HG02678 (cell line): ENCODE data around the gene KCNQ4.

Source experiments
- ATAC-seq: cut with Tn5 transposase; IDR thresholded peaks from one replicate; pipeline ENCODE4 v1.9.1; 2021; ENCODE audit warnings: mild to moderate bottlenecking, moderate library complexity; ENCODE audit not compliant: unreplicated experiment

Gene KCNQ4

DNA sequence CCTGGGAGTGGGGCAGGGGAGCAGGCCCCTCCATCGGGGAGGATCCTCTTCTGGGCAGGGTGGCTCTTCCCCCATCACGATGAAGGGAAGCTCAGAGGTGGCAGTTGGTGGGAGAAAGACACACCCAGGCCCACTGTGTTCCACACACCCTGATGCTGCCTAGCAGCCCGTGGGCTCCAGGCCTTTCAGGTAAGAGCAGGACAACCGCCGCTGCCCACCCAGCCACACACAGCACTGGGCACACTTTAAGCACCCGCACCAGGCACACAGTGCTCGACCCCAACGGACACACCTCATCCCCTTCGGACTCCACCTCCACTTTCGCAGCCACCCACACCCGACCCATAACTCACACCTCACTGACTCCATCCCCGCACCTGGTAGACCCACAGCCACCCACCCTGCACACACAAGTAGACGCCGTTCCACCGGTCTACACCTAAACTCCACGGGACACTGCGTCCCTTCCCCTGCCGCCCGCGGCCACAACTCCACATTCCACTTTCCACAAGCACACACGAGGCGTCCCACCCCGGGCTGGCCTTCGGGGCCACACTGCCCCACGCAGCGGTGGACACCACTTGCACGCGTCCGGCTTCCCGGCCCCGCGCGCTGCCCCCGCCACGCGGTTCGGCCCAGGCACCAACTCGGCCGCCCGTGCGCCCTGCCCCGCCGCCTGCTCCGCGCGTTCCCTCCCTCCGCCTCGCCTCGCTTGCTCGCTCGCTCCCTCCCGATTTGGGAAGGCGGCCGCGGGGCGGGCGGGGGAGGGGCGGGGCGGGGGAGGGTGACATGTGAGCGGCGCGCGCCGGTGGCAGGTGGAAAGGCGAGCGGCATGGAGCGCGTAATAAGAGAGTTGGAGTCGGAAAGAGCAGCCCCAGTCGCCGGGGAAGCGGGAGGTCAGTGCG lies at the start of gene KCNQ4:
Gene KCNQ4, plus strand, starts transcription at position 787 of the 905 bp plus-strand sequence. CDS start 307 bp downstream, outside the sequence.
- no peak for ATAC-seq

DNA sequence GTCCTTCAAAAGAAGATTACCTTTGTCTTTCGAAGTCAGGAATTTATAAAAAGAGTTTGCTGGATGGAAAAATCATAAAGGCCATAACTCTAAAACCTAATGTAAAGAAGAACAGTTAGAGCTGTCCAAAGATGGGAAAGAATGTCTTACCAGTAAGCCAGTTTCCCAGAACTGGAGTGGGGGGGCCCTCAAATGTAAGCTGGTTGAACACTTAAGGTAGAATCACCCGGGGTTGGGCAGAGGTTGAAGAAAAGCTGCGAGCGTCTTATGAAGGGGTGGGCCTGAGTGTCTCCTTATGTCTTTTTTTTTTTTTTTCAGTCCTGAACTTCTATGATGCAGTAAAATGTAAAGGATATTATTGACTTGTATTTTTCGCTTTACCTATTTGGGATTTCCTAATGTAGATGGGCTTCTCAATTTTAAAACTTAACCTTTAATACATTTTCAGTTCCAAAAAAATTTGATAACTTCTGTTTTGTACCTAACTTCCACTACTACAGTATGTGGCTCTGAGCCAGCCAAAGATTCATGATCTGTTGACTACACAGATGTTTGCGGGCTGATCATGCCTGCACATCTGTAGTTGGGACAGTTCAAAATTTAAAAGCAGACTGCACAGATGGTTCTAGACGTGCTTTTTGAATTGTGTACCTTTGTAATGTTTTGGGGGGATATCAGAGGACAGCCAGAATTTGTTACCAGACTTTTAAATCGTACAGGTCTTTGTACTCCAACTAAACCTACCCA lies 48.5 kb upstream of the KCNQ4 start:
- ATAC-seq: no peak

DNA sequence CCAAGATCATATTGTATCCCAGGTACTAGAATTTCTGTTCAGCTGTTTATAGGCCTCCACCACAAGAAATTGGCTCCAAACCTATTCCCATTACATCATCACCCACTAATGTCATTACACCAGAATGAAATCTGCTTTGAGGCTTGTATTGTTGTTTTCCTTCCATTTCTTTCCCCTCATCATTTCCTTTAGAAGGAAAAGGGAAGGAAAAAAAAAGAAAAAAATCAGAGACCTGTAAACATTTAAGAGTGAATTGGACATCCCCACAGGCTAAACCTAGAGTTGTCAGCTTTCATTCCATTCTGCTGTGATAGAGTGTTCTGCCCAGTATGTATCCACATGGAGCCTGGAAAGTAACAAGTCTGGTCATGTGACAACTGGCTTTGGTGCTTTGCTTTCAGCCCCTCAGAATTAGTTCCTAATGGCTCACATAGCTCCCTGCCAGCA lies 47.5 kb upstream of the KCNQ4 start:
- ATAC-seq: no peak

DNA sequence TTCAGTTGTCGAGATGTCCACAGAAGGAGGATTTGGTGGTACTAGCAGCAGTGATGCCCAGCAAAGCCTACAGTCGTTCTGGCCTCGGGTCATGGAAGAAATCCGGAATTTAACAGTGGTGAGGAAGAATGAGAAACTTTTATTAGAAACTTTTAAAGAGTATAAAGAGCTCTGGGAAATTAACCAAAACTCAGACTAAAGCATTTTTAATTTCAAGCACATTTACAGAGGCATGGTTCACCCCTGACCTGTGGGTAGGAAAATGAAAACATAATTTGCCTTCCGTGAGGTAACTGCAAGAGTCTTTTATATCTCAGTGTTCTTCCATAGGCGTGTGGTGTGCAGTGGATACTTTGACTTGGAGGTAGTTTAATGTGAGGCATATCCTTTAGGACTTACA lies 44.8 kb upstream of the KCNQ4 start:
- no peak for ATAC-seq

DNA sequence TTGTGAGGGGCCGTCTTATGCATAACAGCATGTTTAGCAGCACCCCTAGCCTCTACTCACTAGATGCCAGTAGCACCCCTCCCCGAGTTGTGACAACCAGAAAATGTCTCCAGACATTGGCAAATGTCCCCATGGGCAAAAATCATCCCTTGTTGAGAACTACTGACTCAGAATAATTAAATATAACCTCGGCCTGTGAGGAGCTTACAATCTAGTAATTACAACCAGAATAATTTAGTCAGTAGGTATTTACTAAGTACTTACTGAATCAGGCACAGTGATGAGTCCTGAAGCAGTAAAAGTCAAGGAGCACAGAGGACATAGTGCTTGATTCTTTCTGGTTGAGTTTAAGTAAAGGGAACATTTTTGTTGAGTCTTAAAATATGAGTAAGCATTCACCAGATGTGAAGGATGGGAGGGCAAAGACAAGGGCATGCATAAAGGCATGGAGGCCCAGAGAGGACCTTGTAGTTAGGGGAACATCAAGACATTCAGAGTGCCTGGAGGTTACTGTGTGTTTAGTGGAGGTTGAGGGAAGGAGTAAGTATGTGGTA lies 44.1 kb upstream of the KCNQ4 start:
- ATAC-seq: no peak

DNA sequence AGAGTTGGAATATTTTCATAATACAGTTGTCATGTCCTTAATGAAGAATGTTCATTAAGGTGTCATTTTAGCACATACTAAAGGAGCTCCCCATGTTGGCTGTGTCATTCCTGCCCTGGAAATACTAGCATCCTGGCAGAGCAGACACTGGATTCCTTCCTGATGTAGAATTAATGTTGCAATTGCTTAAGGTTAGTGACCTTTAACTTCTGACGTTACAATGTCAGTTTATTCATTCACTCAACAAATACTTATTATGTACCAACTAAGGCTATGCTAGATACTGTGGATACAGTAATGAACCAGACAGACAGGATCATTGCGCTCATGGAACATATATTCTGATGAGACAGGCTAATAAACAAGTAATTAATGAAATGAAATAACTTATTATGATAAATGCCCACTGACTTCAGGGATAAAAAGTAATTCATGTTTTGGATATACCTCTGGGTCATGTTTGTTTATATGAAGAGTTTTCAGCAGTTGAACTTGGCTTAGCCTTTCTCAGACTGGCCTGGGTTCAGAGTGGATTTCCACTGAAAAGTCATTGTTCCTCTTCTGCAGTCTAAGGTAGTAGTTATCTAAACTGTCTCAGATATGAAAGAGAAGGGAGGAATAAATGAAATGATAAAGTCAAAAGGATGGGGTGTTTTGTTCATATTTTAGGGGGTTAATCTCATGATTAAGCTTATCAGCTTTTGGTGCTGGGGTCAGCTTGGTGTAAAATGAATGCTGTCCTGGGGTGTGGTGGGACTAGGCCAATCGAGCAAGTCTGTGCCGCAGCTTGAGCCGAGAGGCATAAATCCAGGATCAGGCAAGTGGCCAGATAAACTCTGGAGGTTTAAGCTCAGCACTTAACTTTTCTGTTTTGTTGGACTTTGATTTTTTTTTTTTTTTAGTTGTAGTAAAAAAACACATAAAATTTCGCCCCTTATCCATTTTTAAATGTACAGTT lies 43.3 kb upstream of the KCNQ4 start:
- no peak for ATAC-seq

DNA sequence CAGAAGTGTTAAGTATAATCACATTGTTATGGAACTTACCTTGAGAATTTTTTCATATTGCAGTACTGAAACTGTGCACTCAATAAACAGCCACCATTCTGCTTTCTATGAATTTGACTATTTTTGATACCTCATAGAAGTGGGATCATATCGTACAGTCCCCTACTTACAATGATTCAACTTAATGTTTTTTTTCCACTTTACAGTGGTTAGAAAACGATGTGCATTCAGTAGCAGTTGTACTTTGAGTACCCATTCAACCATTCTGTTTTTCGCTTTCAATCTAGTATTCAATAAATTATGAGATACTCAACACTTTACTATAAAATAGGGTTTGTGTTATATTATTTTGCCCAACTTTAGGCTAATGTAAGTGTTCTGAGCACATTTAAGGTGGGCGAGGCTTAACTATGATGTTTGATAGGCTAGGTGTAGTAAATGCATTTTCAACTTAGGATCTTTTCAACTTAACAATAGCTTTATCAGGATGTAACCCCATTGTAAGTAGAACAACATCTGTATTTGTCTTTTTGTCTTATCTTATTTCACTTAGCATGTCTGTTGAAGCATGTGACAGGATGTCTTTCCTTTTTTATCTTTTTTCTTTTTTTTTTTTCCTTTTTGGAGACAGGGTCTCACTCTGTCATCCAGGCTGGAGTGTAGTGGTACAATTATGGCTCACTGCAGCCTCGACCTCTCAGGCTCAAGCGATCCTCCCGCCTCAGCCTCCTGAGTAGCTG lies 42.4 kb upstream of the KCNQ4 start:
- no peak for ATAC-seq

DNA sequence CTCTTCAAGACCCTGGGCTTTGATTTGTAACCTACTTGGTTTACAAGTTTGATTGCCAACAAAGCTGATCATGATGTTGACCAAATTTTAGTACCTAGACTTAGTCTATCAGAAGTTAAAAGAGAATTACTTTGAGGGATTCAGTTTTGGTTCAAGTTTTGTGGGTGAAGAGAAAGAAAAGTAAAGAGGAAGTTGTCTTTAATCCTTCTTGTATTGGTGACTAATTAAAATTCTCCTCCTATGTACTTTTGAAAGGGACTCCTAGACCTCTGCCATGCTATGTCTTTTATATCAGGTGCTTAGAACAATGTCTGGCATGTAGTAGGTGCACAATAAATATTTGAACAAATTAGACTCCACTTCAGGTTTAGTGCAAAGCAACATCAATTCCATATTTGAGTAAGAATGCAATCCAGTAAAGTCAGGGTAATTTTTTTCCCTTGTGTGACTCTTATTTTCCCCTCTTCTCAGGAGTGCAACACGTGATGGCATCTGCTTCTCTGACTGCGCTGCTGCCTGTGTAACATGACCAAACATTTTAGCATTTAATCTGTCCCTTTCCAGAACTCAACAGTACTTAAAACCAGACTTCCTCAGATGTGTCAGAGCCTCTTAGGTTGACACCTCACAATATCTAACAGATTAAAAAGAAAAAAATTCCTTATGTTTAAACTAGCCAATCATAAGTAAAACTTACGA lies 41.1 kb upstream of the KCNQ4 start:
- no peak for ATAC-seq

GRCh38 chr1:40743452-40743851 lies 40.1 kb upstream of the KCNQ4 start:
- no peak for ATAC-seq

DNA sequence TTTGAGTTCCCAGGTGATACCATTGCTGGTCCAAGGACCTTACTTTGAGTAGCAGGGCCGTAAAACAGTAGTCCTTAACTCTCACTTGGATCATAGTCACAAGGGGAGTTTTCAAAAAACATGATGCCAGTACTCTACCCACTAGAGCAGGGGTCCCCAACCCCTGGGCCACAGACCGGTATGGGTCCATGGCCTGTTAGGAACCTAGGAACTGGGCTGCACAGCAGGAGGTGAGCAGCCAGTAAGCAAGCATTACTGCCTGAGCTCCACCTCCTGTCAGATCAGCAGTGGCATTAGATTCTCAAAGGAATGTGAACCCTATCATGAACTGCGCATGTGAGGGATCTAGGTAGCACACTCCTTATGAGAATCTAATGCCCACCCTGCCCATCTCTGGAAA lies 39.7 kb upstream of the KCNQ4 start:
- no peak for ATAC-seq

- ATAC-seq: no peak
These were observed 38.4 kb upstream of the KCNQ4 start for GRCh38 chr1:40745176-40745575.

DNA sequence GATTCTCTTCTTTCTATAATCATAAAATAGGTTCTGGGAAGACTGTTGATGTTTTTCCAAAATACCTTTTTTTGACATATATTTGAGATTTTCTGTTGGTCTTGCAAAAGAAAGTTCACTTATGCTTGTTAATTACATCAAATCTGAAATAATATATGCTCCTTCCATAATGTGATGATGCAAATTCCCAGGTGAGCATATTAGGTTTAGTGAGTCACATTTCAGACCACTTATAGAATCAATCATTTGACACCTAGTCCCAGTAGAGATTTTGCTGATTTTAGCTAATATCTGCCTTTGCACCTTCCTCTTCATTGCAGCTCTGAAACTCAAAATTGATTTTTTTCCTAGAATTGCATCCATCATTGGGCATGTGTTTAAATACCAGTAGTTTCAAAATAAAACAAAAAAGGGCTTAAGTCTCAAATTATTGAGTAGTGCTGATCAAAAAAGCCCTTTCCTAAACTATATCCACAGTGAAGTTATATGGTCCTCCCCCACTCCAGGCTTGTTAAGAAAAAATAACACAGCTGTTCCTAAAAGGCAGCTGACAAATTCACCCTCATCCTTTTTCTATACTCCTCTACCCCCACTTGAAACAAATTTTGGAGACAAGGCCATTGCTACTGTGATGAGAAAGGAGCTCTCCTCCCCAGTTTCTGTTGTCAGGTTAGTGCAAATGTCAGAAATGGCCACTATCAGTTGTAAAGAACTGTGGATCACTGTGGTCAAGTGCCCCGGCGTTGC lies 37.1 kb upstream of the KCNQ4 start:
- no peak for ATAC-seq

GRCh38 chr1:40748841-40749718 lies 34.5 kb upstream of the KCNQ4 start:
- ATAC-seq: no peak

GRCh38 chr1:40749817-40750216 lies 33.8 kb upstream of the KCNQ4 start:
- no peak for ATAC-seq

DNA sequence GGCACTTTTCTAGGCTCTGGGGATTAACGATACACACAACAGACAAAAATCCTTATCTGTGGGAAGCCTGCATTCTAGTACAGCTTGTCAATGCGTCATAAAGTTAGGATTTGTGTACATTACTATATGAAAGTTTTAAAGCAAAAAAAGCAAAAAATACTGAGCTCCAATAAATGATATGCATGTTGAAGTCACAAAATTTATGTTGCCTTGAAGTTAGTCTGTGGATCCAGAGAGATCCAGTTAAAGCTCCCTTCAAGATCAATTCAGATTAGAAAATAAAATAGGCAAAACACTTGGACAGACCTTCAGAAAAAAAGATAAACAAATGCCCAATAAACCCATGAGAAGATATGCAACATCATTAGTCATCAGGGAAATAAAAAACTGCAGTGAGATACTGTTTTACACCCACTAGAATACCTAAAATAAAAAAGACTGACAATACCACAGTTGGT lies 33.1 kb upstream of the KCNQ4 start:
- ATAC-seq: no peak

DNA sequence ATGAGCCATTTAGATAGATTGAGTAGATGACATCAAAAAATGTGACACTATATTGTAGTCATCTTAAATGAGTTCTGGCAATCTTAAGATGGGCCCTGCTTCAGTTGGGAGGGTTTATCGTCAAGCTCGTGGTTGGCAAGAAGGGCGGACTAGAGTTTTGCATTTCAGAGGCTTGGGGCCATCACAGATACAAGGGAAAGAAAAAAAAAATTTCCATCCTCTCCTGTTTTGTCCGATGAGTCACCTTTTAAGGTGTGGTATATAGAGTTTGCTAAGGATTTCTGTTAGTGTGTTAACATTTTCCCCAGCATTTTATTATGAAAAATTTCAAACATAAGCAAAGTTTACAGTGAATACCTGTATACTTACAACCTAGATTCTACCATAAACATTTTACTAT lies 31.8 kb upstream of the KCNQ4 start:
- ATAC-seq: no peak

GRCh38 chr1:40753142-40753882 lies 30.3 kb upstream of the KCNQ4 start:
- no peak for ATAC-seq
